MM.1S (cell line): ENCODE results near the gene BRF1.

Experiments used
- DNase-seq: peaks from one replicate; pipeline ENCODE4 v3.0.0-alpha.2; 2015
- H2AFZ ChIP-seq: fragments of 300-600 bp; sonication (generic); 2 replicates; pipeline ENCODE4 v1.6.0; 2016; ENCODE audit warnings: antibody characterized with exemption, low read length
- H3F3A ChIP-seq: fragments of 300-600 bp; sonication (generic); 2 replicates; pipeline ENCODE4 v1.6.1; 2016; ENCODE audit warnings: mild to moderate bottlenecking, antibody characterized with exemption, low read length, moderate library complexity, mixed read lengths; ENCODE audit not compliant: insufficient read depth
- H3K27ac ChIP-seq: fragments of 300-600 bp; sonication (generic); 2 replicates; pipeline ENCODE4 v1.5.1; 2016; ENCODE audit warnings: mild to moderate bottlenecking, low read length
- H3K27me3 ChIP-seq: fragments of 300-600 bp; sonication (generic); replicated peaks from 2 replicates; pipeline ENCODE4 v1.6.0; 2016; ENCODE audit warnings: low read length; ENCODE audit not compliant: insufficient read depth
- H3K36me3 ChIP-seq: fragments of 300-600 bp; sonication (generic); replicated peaks from 2 replicates; pipeline ENCODE4 v1.6.1; 2016; ENCODE audit warnings: mild to moderate bottlenecking, low read length, mixed read lengths; ENCODE audit not compliant: insufficient read depth
- H3K4me1 ChIP-seq: fragments of 300-600 bp; sonication (generic); 2 replicates; pipeline ENCODE4 v1.6.1; 2016; ENCODE audit warnings: low read length, mixed read lengths
- H3K4me2 ChIP-seq: fragments of 300-600 bp; sonication (generic); 2 replicates; pipeline ENCODE4 v1.6.0; 2016; ENCODE audit warnings: low read depth, low read length
- H3K4me3 ChIP-seq: fragments of 300-600 bp; sonication (generic); 2 replicates; pipeline ENCODE4 v1.5.1; 2016; ENCODE audit warnings: low read length, mixed read lengths
- H3K79me2 ChIP-seq: fragments of 300-600 bp; sonication (generic); 2 replicates; pipeline ENCODE4 v1.6.1; 2016; ENCODE audit warnings: mixed run types, low read length, mixed read lengths
- H3K9ac ChIP-seq: fragments of 300-600 bp; sonication (generic); 2 replicates; pipeline ENCODE4 v1.6.1; 2016; ENCODE audit warnings: low read length, mixed read lengths
- H3K9me2 ChIP-seq: fragments of 300-600 bp; sonication (generic); replicated peaks from 2 replicates; pipeline ENCODE4 v1.6.1; 2016; ENCODE audit warnings: mild to moderate bottlenecking, low read length, mixed read lengths; ENCODE audit not compliant: insufficient read depth
- H3K9me3 ChIP-seq: fragments of 300-600 bp; sonication (generic); replicated peaks from 2 replicates; pipeline ENCODE4 v1.6.1; 2016; ENCODE audit warnings: mild to moderate bottlenecking, low read length, mixed read lengths; ENCODE audit not compliant: insufficient read depth
- H4K20me1 ChIP-seq: fragments of 300-600 bp; sonication (generic); 2 replicates; pipeline ENCODE4 v1.6.1; 2016; ENCODE audit warnings: mild to moderate bottlenecking, low read length, moderate library complexity, mixed read lengths; ENCODE audit not compliant: insufficient read depth
- CTCF ChIP-seq: fragments of 300-600 bp; sonication (generic); IDR thresholded peaks from 2 replicates; pipeline ENCODE4 v1.5.1; 2016; ENCODE audit warnings: antibody characterized with exemption, low read length, mixed read lengths
- EZH2 ChIP-seq: fragments of 300-600 bp; sonication (generic); optimal IDR thresholded peaks from 2 replicates; pipeline ENCODE3; 2017; ENCODE audit warnings: low read depth, mild to moderate bottlenecking, antibody characterized with exemption, low read length, mixed read lengths
- EZH2phosphoT487 ChIP-seq: fragments of 300-600 bp; sonication (generic); IDR thresholded peaks from 2 replicates; pipeline ENCODE4 v1.6.1; 2018; ENCODE audit warnings: antibody characterized with exemption, low read length

Gene BRF1

GRCh38 chr14:105333613-105334364, 33.0 kb upstream of the BRF1 start:
- Histone ChIP-seq H2AFZ (no peak overlapping the region), H3F3A (no peaks in the 10 kb centered on the region), H3K4me2 (no peak overlapping the region), H3K9ac (no peak overlapping the region), H3K9me3 (no peaks in the 10 kb centered on the region), H3K4me1 (no peaks in the 10 kb centered on the region), H3K36me3 (no peaks in the 10 kb centered on the region), H3K27ac (no peak overlapping the region), H4K20me1 (no peaks in the 10 kb centered on the region), H3K4me3 (no peak overlapping the region), H3K79me2 (no peaks in the 10 kb centered on the region), H3K9me2 (no peaks in the 10 kb centered on the region), H3K27me3 (no peaks in the 10 kb centered on the region)
- TF ChIP-seq EZH2 = no peak
- TF ChIP-seq CTCF = no peak
- no peak for TF ChIP-seq EZH2phosphoT487
- no peak for DNase-seq

GRCh38 chr14:105333020-105333490, 32.3 kb upstream of the BRF1 start:
- H3K27me3 ChIP-seq = no peaks in the 10 kb centered on the region
- no peaks in the 10 kb centered on the region for H3K36me3 ChIP-seq
- no peak overlapping the region for H3K4me2 ChIP-seq
- no peak for DNase-seq
- H3K9ac ChIP-seq = no peak overlapping the region
- no peak overlapping the region for H3K27ac ChIP-seq
- TF ChIP-seq EZH2 (no peak), EZH2phosphoT487 (no peak)
- no peak overlapping the region for H3K4me3 ChIP-seq
- no peaks in the 10 kb centered on the region for H3F3A ChIP-seq
- no peaks in the 10 kb centered on the region for H3K9me3 ChIP-seq
- no peaks in the 10 kb centered on the region for H3K9me2 ChIP-seq
- no peak overlapping the region for H2AFZ ChIP-seq
- no peaks in the 10 kb centered on the region for H3K4me1 ChIP-seq
- H4K20me1 ChIP-seq = no peaks in the 10 kb centered on the region
- no peaks in the 10 kb centered on the region for H3K79me2 ChIP-seq

- Histone ChIP-seq H3K9me2 (no peaks in the 10 kb centered on the region), H4K20me1 (no peaks in the 10 kb centered on the region), H3K4me1 (no peaks in the 10 kb centered on the region), H3K9me3 (no peaks in the 10 kb centered on the region), H3K79me2 (no peaks in the 10 kb centered on the region), H3F3A (no peaks in the 10 kb centered on the region), H3K27ac (no peak overlapping the region), H2AFZ (no peak overlapping the region), H3K9ac (no peak overlapping the region), H3K36me3 (no peaks in the 10 kb centered on the region), H3K4me3 (no peak overlapping the region), H3K27me3 (no peaks in the 10 kb centered on the region), H3K4me2 (no peak overlapping the region)
- TF ChIP-seq EZH2phosphoT487 = no peak
- TF ChIP-seq EZH2 = no peak
- no peak for TF ChIP-seq CTCF
- DNase-seq = no peak
Measured at GRCh38 chr14:105332350-105332874, 31.6 kb upstream of the BRF1 start.
